Left ventricle myocardium inferior (tissue), 1 donor: ENCODE measurements around the gene ZNF784. TPM values are rescaled to one million over a fixed set of nuclear protein-coding genes. Genes with fewer than 3 reads are reported as not detected.
A peak's percentile ranks its signal among the peaks of the same experiment; 100 is the strongest.

Experiments
- DNase-seq: peaks from one replicate; pipeline ENCODE4 v3.0.0-alpha.2; 2020
- H3K27ac ChIP-seq: fragments of 200-600 bp; replicated peaks from 2 replicates; pipeline ENCODE4 v1.8.0; 2021
- H3K27me3 ChIP-seq: fragments of 200-600 bp; 2 replicates; pipeline ENCODE4 v1.8.0; 2021; ENCODE audit warnings: low read depth
- H3K36me3 ChIP-seq: fragments of 200-600 bp; 2 replicates; pipeline ENCODE4 v1.8.0; 2021
- H3K4me1 ChIP-seq: fragments of 200-600 bp; 2 replicates; pipeline ENCODE4 v1.8.0; 2021
- H3K4me3 ChIP-seq: fragments of 200-600 bp; 2 replicates; pipeline ENCODE4 v1.8.0; 2021; ENCODE audit warnings: mild to moderate bottlenecking, moderate library complexity
- H3K9me3 ChIP-seq: fragments of 200-600 bp; replicated peaks from 2 replicates; pipeline ENCODE4 v1.8.0; 2021
- CTCF ChIP-seq: fragments of 200-600 bp; IDR thresholded peaks from 2 replicates; pipeline ENCODE4 v1.8.0; 2021; ENCODE audit warnings: antibody characterized with exemption, mild to moderate bottlenecking, borderline replicate concordance
- intact Hi-C: fragments of 100-400 bp; cut with micrococcal nuclease; formaldehyde crosslinking; loops from one replicate; pipeline ENCODE4 v1.11.0; 2022
- total RNA-seq: library from RNA; stranded (reverse); fragmentation: NEBNext Ultra II Directional; extraction: Animal tissue kit (Norgen Biotek cat#: 25700); gene quantifications from one replicate; pipeline ENCODE4 v1.2.1, GENCODE V29; 2021
- donor health status: DM: no; HTN: yes; CAD: no; lungs with severe emphysema.

Gene ZNF784
- total RNA-seq, 1 donor from 2014 or later: 13.2 TPM

GRCh38 chr19:55641426-55642152 lies 17.2 kb upstream of the ZNF784 start:
- no peak for DNase-seq
- intact Hi-C loops: no loop called here
- peaks cover 83% of the 10 kb centered on the region for H3K4me1 ChIP-seq
- H3K9me3 ChIP-seq: no peaks in the 10 kb centered on the region
- H3K27ac ChIP-seq: peak overlapping the region; percentile 95
- peaks cover 10% of the 10 kb centered on the region for H3K36me3 ChIP-seq
- H3K4me3 ChIP-seq: peak overlapping the region; percentile 93
- TF ChIP-seq CTCF: no peak
- no peaks in the 10 kb centered on the region for H3K27me3 ChIP-seq

GRCh38 chr19:55640577-55641425 lies 16.4 kb upstream of the ZNF784 start, which contains the start of gene ZNF580:
Gene ZNF580 (plus strand): TSS chr19:55641002. CDS start chr19:55642509, 1,507 bp downstream.
- intact Hi-C loops: no loop called here
- Histone ChIP-seq H3K36me3 (peaks cover 10% of the 10 kb centered on the region), H3K27ac (peak within 1 kb of the TSS; percentile 95), H3K27me3 (no peaks in the 10 kb centered on the region), H3K9me3 (no peaks in the 10 kb centered on the region), H3K4me3 (peak within 1 kb of the TSS; percentile 93), H3K4me1 (peaks cover 90% of the 10 kb centered on the region)
- TF ChIP-seq CTCF: no peak
- peak; percentile 71 for DNase-seq

GRCh38 chr19:55640043-55640576 lies 15.7 kb upstream of the ZNF784 start:
- peaks cover 97% of the 10 kb centered on the region for H3K4me1 ChIP-seq

GRCh38 chr19:55638864-55639359 lies 14.5 kb upstream of the ZNF784 start:
- Histone ChIP-seq H3K9me3 (no peaks in the 10 kb centered on the region), H3K27ac (no peak overlapping the region), H3K4me3 (no peak overlapping the region), H3K4me1 (peaks cover 96% of the 10 kb centered on the region), H3K27me3 (no peaks in the 10 kb centered on the region), H3K36me3 (no peaks in the 10 kb centered on the region)
- no peak for DNase-seq
- intact Hi-C loops: no loop called here
- peak; percentile 50 for TF ChIP-seq CTCF

More at GRCh38 chr19:55640043-55640576, 15.7 kb upstream of the ZNF784 start:
- Histone ChIP-seq H3K27ac (peak overlapping the region; percentile 95), H3K9me3 (no peaks in the 10 kb centered on the region), H3K36me3 (peaks cover 6% of the 10 kb centered on the region), H3K4me3 (peak overlapping the region; percentile 93), H3K27me3 (no peaks in the 10 kb centered on the region)
- intact Hi-C loops: no loop called here
- peak; percentile 50 for TF ChIP-seq CTCF
- peak; percentile 65 for DNase-seq

GRCh38 chr19:55637534-55637933 lies 13.2 kb upstream of the ZNF784 start:
- H3K4me3 ChIP-seq: no peak overlapping the region
- no peak overlapping the region for H3K27ac ChIP-seq
- no peaks in the 10 kb centered on the region for H3K9me3 ChIP-seq
- no peaks in the 10 kb centered on the region for H3K36me3 ChIP-seq
- no peak for DNase-seq
- no peak for TF ChIP-seq CTCF
- H3K4me1 ChIP-seq: peaks cover 85% of the 10 kb centered on the region
- intact Hi-C loops: no loop called here
- no peaks in the 10 kb centered on the region for H3K27me3 ChIP-seq
